Measurements from ENCODE around the gene MTX3.

The MTX3 gene, protein sequence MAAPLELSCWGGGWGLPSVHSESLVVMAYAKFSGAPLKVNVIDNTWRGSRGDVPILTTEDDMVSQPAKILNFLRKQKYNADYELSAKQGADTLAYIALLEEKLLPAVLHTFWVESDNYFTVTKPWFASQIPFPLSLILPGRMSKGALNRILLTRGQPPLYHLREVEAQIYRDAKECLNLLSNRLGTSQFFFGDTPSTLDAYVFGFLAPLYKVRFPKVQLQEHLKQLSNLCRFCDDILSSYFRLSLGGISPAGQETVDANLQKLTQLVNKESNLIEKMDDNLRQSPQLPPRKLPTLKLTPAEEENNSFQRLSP

DNA sequence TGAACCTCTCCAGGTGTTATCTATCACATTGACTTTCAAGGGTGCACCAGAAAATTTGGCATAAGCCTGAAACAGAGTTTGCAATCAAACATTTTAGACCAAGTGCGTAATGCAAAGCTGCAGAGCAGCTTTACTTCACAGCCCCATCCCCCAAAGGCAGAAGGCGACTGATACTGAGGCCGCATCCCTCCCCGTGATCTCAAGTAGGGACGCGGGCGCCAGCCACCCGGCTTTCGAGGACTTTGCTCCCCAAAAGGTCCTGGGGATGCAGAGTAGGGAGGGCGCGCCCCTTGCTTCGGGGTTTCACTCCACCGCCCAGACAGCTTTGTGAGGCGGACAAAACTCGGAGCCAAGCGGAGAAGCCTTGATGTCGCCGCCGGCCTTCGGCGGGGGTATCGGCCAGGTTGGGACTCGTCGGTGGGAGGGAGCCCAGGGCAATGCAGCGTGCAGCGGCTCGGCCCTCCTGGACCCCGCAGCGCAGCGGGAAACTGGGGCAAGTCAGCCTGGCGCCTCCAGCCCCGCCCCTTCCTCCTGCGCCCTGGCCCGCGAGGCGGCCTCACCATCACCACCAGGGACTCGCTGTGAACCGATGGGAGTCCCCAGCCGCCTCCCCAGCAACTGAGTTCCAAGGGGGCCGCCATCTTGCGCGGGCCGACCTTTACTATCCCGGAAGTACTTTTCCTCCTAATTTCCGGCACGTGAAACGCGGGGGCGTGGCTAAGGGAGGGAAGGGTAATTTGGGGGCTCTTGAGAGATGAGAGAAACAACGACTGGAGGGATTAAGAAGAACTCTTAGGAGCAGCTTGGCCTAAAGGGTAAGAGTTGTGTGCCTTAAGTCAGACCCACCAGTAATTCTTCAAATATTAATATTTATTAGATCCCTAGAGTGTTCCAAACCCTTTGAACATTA lies at the start of gene MTX3:
Gene MTX3 (minus strand): TSS at position 665 of the 910 bp plus-strand sequence. CDS start 24 bp downstream, at position 641.
- DNase-seq (ENCODE audit: low read depth in 2 of 2): peak; percentile 81 to 90

GRCh38 chr5:80039650-80040049 lies 48.6 kb upstream of the MTX3 start:
- DNase-seq (ENCODE audit: low read depth in 2 of 2): no peak

DNA sequence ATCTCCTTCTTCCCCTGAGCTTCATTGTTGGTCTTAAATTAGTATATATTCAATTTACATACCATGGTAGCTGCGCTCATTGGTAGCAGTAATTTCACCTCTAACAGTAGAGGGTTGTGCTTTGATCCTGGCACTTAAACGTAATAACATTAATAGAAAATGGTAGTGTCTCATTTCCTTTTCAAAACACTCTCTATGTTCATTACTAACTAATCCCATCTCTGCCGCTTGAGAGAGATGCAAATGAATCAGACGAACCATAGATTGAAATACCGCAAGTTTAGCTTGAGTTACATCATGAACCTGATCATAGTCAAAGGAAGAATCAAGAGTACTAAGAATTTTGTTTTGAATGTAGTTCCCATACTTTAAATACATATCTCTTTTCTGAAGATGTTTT lies 46.3 kb upstream of the MTX3 start:
- no peak for DNase-seq (ENCODE audit: low read depth in 2 of 2)

- no peak for DNase-seq (ENCODE audit: low read depth in 2 of 2)
Observed at GRCh38 chr5:80036615-80037014, 45.6 kb upstream of the MTX3 start.

DNA sequence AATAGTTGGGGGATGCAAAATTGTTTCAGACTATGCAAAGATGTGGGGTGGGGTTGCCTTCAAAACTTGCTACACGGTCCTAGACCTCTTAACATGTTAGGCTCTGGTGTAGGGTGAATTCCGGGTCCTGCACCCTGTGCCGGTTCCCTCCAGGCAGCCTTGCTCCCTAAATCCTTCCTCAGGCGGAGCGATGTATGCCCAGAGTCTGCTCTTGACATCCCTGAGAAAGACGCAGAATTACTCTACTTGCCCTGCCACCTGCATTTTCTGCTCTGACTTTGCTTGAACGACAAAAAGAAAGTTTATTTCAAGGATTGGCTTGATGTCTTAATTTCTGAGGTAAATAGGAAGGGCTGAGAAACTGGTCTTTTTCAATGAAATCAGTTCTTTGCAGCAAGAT lies 44.8 kb upstream of the MTX3 start:
- DNase-seq (ENCODE audit: low read depth in 2 of 2): no peak

DNA sequence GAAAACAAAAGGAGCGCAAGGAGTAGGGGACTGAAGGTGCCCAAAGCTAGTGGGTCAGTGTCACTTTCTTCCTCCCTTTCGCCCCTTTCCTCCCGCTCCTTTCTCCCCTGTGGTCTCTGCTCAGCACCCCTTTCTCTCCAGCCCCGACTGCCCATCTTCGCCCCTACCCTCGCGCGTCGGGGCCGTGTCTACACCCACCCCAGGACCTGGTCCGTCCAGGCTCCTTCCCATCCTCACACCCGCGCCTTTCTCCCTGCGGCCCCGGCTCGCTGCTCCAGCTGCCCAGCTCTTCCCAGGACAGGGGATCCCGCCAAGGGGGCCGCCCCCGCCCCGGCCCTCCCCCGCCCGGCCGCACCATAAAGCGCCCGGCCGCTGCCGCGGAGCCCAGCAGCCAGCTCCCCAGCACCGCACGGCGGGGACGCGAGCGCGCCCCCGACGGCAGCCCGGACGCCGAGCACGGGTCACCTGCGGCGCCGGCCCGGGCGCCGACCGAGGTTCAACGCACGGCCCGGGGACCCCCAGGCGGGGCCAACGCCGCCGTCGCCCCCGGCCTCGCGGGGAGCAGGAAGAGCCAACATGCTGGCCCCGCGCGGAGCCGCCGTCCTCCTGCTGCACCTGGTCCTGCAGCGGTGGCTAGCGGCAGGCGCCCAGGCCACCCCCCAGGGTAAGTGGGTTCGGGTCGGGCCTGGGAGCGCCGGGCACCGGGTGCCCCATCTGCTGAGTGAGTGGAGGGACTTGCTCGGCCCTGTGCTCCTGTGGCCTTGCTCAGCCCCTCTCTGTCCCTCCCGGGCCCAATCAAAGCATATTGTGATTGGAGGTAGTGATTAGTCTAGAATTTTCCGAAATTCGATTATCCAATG lies 44.1 kb upstream of the MTX3 start, which contains the start of gene THBS4:
Gene THBS4 (plus strand): TSS at position 387 of the 860 bp plus-strand sequence. CDS start 190 bp downstream, at position 577.
- DNase-seq (ENCODE audit: low read depth in 2 of 2): no peak

- no peak for DNase-seq (ENCODE audit: low read depth in 2 of 2)
Observed at GRCh38 chr5:80034559-80034958, 43.5 kb upstream of the MTX3 start.

GRCh38 chr5:80033513-80033912 lies 42.5 kb upstream of the MTX3 start:
- no peak for DNase-seq (ENCODE audit: low read depth in 2 of 2)

DNA sequence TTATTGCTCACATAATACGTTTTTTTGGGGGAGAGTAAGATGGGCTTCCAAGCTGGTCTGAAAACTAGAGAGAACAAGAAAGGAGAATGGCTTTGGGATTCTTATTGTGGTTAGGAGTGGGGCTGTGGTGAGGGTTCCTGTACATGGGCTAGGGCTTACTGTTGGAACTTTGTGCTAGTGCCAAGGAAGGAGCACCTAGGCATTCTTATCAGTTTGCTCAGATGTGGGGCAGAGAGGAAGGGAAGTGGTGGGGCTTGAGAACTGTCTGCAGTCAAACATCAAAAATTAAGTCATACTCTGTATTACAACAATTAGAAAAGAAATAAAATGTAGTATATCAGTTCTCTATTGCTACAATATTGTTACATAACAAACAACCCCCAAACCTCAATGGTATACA lies 40.0 kb upstream of the MTX3 start:
- no peak for DNase-seq (ENCODE audit: low read depth in 2 of 2)

GRCh38 chr5:80026841-80027240 lies 35.8 kb upstream of the MTX3 start:
- no peak for DNase-seq (ENCODE audit: low read depth in 2 of 2)

- no peak for DNase-seq (ENCODE audit: low read depth in 2 of 2)
Observed at GRCh38 chr5:80025069-80025468, 34.0 kb upstream of the MTX3 start.

GRCh38 chr5:80010754-80011392 lies 19.8 kb upstream of the MTX3 start:
- DNase-seq (ENCODE audit: low read depth in 2 of 2): no peak

DNA sequence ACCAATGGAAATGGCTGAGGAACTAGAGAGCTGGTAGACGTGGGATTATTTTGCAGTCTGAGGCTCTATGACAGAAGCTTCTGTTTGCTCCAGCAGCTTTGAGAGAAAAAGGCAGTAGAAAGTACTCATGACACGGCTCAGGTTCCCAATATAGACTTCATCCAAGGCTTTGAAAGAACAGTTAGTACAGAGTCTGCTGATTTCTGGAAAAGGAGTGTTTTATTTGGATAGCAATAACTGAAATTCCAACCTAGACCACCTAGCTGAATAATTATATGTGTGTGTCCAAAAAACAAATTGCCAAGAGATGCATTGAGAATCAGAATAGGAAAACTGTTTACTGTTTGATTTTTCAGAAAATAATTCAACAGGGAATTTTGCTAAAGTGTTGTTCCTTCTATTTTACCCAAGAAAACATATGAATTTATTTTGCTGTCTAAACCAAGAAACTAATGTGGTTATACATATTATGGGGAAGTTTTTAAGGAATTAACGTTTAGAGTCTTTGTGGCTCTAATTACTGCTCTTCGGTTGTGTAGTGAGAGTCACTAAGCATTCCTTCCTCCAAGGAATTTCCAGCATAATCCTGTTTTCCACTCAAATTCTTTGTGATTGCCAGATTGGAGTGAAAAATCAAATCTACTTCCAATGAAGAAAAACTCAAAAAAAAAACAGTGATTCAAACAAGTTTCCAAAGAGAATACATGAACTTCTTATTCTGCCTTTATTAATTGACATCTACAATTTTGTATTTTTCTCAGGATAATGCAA lies 18.1 kb upstream of the MTX3 start:
- DNase-seq (ENCODE audit: low read depth in 2 of 2): no peak

DNA sequence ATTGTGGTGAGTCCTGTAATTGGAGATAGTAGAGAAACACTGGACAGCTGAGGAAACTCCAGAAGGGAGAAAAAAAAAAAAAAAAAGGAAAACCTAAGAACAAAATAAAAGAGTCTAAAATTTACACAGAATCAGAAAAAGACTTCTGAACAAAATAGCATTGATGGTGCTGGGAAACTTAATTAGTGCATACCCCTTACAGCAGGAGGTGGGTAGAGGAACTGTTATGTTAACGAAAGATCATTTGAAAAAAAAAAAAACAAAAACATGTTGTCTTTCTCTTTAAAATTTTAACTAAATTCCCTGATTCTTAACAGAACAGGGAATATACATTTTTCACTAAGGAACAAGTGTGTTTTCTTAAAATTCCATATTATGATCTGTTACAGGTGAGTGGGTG lies 11.6 kb upstream of the MTX3 start:
- no peak for DNase-seq (ENCODE audit: low read depth in 2 of 2)

GRCh38 chr5:79999722-80000121 lies 8.7 kb upstream of the MTX3 start:
- no peak for DNase-seq (ENCODE audit: low read depth in 2 of 2)

DNA sequence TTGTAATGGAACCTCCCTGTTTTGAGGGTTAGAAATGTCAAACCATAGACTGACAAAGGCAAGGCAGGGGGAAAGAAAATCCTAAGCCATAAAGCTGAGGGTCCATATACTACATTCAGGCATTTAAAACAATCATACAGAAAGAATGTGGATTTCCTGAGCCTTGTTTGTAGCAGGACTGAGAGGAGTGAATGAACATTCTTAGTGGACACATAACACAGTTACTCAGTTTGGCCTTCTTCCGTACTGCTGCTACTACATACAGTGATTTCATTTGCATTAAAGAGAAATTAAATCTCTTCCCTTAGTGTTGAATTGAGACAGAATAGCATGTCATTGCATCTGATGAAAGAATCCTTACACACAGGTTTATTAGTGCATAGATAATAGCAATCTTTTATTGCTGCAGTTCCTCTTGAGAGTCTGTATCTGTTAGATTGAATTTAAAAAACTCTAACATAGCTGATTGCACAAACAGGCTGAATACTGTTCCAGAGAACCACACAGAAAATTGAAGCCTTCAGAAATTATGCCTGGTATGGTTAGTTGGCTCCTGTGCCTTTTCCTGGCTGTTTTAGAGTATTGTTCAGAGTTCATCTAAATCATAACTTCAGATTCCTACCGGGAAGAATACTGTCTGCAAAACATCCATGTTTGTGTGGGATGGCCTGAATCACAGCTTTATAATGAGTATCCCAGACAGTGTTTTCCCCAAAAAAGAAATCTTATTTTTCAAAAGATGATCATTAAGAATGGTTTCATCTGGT lies 2.0 kb upstream of the MTX3 start:
- DNase-seq (ENCODE audit: low read depth in 2 of 2): no peak

GRCh38 chr5:79990205-79990597 lies 861 bp downstream of the MTX3 start:
- DNase-seq (ENCODE audit: low read depth in 2 of 2): no peak

- DNase-seq (ENCODE audit: low read depth in 2 of 2): no peak
Observed at GRCh38 chr5:79986260-79986659, 4.8 kb downstream of the MTX3 start.

- no peak for DNase-seq (ENCODE audit: low read depth in 2 of 2)
Observed at GRCh38 chr5:79985288-79985687, 5.8 kb downstream of the MTX3 start.

- DNase-seq (ENCODE audit: low read depth in 2 of 2): no peak
Observed at GRCh38 chr5:79984363-79984762, 6.7 kb downstream of the MTX3 start.

Measured in activated CD4-positive, alpha-beta T cell treated with anti-CD3 and anti-CD28 coated beads for 24 hours (primary cell).